ENCODE results near the gene COL18A1.

Gene COL18A1

GRCh38 chr21:45445369-45445768, 40.4 kb downstream of the COL18A1 start:
- no peak overlapping the region for H3K27ac ChIP-seq
- TF ChIP-seq CTCF (conservative IDR thresholded peaks at IDR 0.05) (no peak), ZFX (IDR thresholded peaks at IDR 0.05) (no peak)

- no peak overlapping the region for H3K27ac ChIP-seq
- TF ChIP-seq ZFX (IDR thresholded peaks at IDR 0.05) (no peak), CTCF (conservative IDR thresholded peaks at IDR 0.05) (no peak)
Observed at GRCh38 chr21:45447821-45448220, 42.9 kb downstream of the COL18A1 start.

GRCh38 chr21:45448283-45448809, 43.4 kb downstream of the COL18A1 start:
- H3K27ac ChIP-seq = no peak overlapping the region

GRCh38 chr21:45448810-45449657, 44.1 kb downstream of the COL18A1 start:
- TF ChIP-seq ZFX (IDR thresholded peaks at IDR 0.05) (no peak), CTCF (conservative IDR thresholded peaks at IDR 0.05) (no peak)
- H3K27ac ChIP-seq = no peak overlapping the region

More at GRCh38 chr21:45448283-45448809, 43.4 kb downstream of the COL18A1 start:
- TF ChIP-seq CTCF (conservative IDR thresholded peaks at IDR 0.05) (no peak), ZFX (IDR thresholded peaks at IDR 0.05) (no peak)

- no peak overlapping the region for H3K27ac ChIP-seq
- no peak for TF ChIP-seq ZFX (IDR thresholded peaks at IDR 0.05)
- TF ChIP-seq CTCF (conservative IDR thresholded peaks at IDR 0.05) = no peak
Observed at GRCh38 chr21:45449658-45450422, 44.9 kb downstream of the COL18A1 start.

- no peak for TF ChIP-seq CTCF (conservative IDR thresholded peaks at IDR 0.05)
- TF ChIP-seq ZFX (IDR thresholded peaks at IDR 0.05) = no peak
- H3K27ac ChIP-seq = no peak overlapping the region
Observed at GRCh38 chr21:45450423-45451090, 45.6 kb downstream of the COL18A1 start.
